ENCODE results near the gene SLC39A13. TPM values are rescaled to one million over a fixed set of nuclear protein-coding genes. Genes with fewer than 3 reads are reported as not detected.

SLC39A13 gene
- total RNA-seq, 6 experiments from 2014 or later = 78.2 to 126 (median 86.4) TPM

- Mint-ChIP-seq H3K27me3 (ENCODE audit: insufficient read depth) (peaks cover 2% of the 10 kb centered on the region; the same call in 1 of the 2 replicates), H3K27ac (no peak overlapping the region), H3K4me3 (no peak overlapping the region), H3K4me1 (ENCODE audit: low read depth) (peaks cover 5% of the 10 kb centered on the region; the same call in 1 of the 2 replicates), H3K36me3 (ENCODE audit: low read depth) (no peaks in the 10 kb centered on the region), H3K9me3 (no peaks in the 10 kb centered on the region)
- TF ChIP-seq, protein P1, sequence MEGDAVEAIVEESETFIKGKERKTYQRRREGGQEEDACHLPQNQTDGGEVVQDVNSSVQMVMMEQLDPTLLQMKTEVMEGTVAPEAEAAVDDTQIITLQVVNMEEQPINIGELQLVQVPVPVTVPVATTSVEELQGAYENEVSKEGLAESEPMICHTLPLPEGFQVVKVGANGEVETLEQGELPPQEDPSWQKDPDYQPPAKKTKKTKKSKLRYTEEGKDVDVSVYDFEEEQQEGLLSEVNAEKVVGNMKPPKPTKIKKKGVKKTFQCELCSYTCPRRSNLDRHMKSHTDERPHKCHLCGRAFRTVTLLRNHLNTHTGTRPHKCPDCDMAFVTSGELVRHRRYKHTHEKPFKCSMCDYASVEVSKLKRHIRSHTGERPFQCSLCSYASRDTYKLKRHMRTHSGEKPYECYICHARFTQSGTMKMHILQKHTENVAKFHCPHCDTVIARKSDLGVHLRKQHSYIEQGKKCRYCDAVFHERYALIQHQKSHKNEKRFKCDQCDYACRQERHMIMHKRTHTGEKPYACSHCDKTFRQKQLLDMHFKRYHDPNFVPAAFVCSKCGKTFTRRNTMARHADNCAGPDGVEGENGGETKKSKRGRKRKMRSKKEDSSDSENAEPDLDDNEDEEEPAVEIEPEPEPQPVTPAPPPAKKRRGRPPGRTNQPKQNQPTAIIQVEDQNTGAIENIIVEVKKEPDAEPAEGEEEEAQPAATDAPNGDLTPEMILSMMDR (IDR thresholded peaks at IDR 0.05) = no peak
- DNase-seq = no peak
Observed at GRCh38 chr11:47390422-47390760, 18.0 kb upstream of the SLC39A13 start.

GRCh38 chr11:47391077-47391583 lies 17.3 kb upstream of the SLC39A13 start:
- DNase-seq = no peak
- Mint-ChIP-seq H3K36me3 (ENCODE audit: low read depth) (no peaks in the 10 kb centered on the region), H3K27me3 (ENCODE audit: insufficient read depth) (peaks cover 2% of the 10 kb centered on the region; the same call in 1 of the 2 replicates), H3K4me1 (ENCODE audit: low read depth) (peaks cover 5% of the 10 kb centered on the region; the same call in 1 of the 2 replicates), H3K4me3 (no peak overlapping the region), H3K27ac (no peak overlapping the region), H3K9me3 (no peaks in the 10 kb centered on the region)
- TF ChIP-seq, protein P1 (IDR thresholded peaks at IDR 0.05) = no peak

DNA sequence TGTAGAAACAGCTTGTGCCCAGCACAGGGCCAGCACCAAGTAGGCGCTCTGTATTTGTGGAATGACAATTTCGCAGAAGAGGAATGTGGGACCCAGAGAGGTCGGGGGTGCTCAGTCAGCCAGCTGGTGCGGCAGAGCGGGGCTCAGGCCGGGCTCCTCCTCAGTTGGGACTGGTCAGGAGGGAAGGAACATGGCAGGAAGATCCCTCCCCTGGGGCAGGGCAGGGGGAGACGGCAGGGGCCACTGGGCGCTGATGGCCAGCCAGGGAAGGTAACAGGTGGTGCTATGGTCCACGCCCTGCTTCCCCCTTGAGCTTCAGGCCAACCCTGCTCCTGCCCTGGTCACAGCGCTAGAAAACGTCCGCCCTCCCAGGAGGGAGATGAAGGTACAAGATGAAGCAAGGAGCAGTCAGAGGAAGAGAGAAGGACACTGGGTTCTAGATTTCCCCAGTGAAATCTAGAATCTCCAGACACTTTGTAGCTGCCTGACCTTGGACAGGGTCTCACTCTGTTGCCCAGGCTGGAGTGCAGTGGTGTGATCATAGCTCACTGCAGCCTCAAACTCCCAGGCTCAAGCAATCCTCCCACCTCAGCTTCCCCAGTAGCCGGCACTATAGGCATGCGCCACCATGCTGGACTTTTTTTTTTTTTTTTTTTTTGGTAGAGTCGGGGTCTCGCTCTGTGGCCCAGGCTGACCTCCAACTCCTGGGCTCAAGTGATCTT lies 16.5 kb upstream of the SLC39A13 start:
- Mint-ChIP-seq H3K4me3 (no peak overlapping the region), H3K27me3 (ENCODE audit: insufficient read depth) (peaks cover 2% of the 10 kb centered on the region; the same call in 1 of the 2 replicates), H3K36me3 (ENCODE audit: low read depth) (no peaks in the 10 kb centered on the region), H3K9me3 (no peaks in the 10 kb centered on the region), H3K27ac (no peak overlapping the region), H3K4me1 (ENCODE audit: low read depth) (peaks cover 5% of the 10 kb centered on the region; the same call in 1 of the 2 replicates)
- TF ChIP-seq, protein P1 (IDR thresholded peaks at IDR 0.05) = no peak
- DNase-seq = no peak

- Mint-ChIP-seq H3K27me3 (ENCODE audit: insufficient read depth) (peaks cover 2% of the 10 kb centered on the region; the same call in 1 of the 2 replicates), H3K27ac (no peak overlapping the region), H3K4me3 (no peak overlapping the region), H3K36me3 (ENCODE audit: low read depth) (no peaks in the 10 kb centered on the region), H3K9me3 (no peaks in the 10 kb centered on the region), H3K4me1 (ENCODE audit: low read depth) (peaks cover 5% of the 10 kb centered on the region; the same call in 1 of the 2 replicates)
- no peak for DNase-seq
- TF ChIP-seq, protein P1 (IDR thresholded peaks at IDR 0.05) = no peak
Observed at GRCh38 chr11:47392546-47393162, 15.7 kb upstream of the SLC39A13 start.

DNA sequence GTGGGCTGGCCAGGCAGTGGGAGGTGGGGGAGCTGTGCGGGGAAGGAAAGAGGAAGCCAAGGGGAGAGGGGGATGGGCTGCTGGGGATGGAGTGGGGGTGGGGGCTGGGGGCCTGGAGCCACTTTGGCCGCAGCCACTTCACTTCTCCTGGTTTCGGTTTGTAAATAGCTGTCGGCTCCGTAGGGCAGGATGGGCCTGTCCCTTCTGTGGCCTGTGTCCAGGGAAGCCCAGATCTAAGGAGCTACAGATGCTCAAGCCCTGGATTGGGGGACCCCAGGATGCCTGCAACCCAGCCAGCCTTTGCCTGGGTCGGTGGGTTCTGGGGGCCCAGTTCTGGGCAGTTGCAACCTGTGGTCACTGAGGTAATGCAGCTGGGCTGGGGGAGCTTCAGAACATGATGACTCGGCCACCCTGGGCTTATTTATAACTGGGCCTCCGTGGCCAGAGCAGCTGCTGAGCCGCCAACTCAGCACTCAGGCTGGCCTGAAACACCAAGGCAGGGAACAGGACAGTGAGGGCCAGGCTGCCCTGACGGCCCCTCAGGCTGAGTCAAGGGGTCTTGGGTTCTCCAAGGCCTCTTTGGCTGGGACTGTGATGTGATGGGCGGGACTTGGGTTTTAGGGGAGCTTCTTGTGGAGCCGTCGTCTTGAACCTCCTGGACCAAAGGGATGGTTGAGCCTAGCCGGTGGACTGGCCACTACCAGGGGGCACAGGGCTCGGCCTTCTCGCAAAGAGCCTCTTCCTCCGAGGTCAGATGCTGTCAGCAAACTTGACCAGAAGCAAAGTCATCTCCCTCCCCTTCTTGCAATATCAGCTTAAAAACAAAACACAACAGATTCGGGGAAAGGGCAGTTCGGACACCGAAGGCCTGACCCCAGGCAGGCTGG lies 15.0 kb upstream of the SLC39A13 start:
- no peak overlapping the region for H3K4me3 Mint-ChIP-seq
- DNase-seq = peak; percentile 39
- no peaks in the 10 kb centered on the region for H3K9me3 Mint-ChIP-seq
- H3K27me3 Mint-ChIP-seq (ENCODE audit: insufficient read depth) = peaks cover 2% of the 10 kb centered on the region; the same call in 1 of the 2 replicates
- H3K27ac Mint-ChIP-seq = peak overlapping the region; percentile 36; the same call in 1 of the 2 replicates
- TF ChIP-seq, protein P1 (IDR thresholded peaks at IDR 0.05) = no peak
- H3K36me3 Mint-ChIP-seq (ENCODE audit: low read depth) = no peaks in the 10 kb centered on the region
- H3K4me1 Mint-ChIP-seq (ENCODE audit: low read depth) = peaks cover 5% of the 10 kb centered on the region; the same call in 1 of the 2 replicates

Data from HFFc6 (cell line).